Breast epithelium (tissue), 3 donors: ENCODE results near the gene ANTXR1.

ENCODE experiments used
- POLR2A ChIP-seq: fragments of 450-650 bp; IDR thresholded peaks from one replicate; pipeline ENCODE4 v1.6.1; 2016; ENCODE audit warnings: antibody characterized with exemption, mild to moderate bottlenecking, moderate library complexity
- POLR2AphosphoS5 ChIP-seq, 3 donors: sonication (generic); formaldehyde crosslinking; IDR thresholded peaks; one replicate each; pipeline ENCODE4 v1.6.1; 2017; ENCODE audit warnings: antibody characterized with exemption in 3 of 3

DNA sequence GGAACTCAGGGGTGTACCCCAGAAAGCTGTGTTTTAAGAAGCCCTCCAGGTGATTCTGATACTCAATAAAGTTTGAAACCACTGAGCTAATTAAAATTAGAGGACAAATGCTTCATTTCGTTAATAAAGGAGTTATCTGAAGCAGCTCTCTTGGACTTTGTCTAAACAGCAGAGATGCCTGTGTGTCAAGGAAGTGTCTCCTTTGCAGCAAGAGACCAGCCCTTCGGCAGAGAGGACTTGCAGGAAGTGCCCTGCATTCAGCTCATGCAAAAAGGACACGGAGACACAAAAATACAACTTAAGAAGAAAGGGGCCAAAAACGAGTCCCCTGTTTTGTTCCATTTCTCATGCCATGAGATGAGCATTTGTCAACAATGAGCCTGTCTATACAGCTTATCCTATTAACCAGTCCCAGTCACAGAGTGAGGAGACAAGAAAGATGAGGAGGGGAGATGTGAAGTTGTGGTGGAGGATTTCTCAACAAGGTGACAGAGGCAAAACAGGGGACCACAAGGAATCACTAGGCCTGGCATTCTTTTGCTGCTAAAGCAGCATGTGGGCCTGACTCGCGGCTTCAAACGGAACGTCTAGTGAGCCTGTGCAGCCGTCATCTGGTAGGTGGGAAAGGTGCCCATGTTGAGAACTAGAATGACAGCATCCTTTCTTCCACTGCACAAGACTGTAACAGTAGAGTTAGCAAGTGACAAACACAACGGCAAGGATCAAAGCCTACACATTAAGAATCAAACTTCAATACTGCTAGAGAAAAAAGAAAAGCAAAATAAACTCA is 152.3 kb downstream of the ANTXR1 start:
- no peak for TF ChIP-seq POLR2A
- no peak for TF ChIP-seq POLR2AphosphoS5 (IDR thresholded peaks at IDR 0.05)
